ENCODE measurements around the gene TCF7L1. TPM values are rescaled to one million over a fixed set of nuclear protein-coding genes. Genes with fewer than 3 reads are reported as not detected.
A peak's percentile ranks its signal among the peaks of the same experiment; 100 is the strongest.
"Not testable (repeated sequence)": the region's sequence is repeated elsewhere in the genome, so short reads cannot be mapped to it uniquely, and the experiment has no call there.

TCF7L1 gene
- total RNA-seq, 1 donor from 2014 or later: 4.2 TPM

- DNase-seq (ENCODE audit: low read depth in 2 of 2): peak; percentile 45 to 56
Measured at GRCh38 chr2:85277416-85278158, 144.4 kb downstream of the TCF7L1 start.

- DNase-seq (ENCODE audit: low read depth in 2 of 2): no peak
Measured at GRCh38 chr2:85278361-85278760, 145.2 kb downstream of the TCF7L1 start.

GRCh38 chr2:85281553-85281952 is 148.4 kb downstream of the TCF7L1 start:
- no peak for DNase-seq (ENCODE audit: low read depth in 2 of 2)

- DNase-seq (ENCODE audit: low read depth in 2 of 2): no peak
Measured at GRCh38 chr2:85282914-85283313, 149.7 kb downstream of the TCF7L1 start.

- DNase-seq (ENCODE audit: low read depth in 2 of 2): no peak
Measured at GRCh38 chr2:85283641-85284040, 150.4 kb downstream of the TCF7L1 start.

- no peak for DNase-seq (ENCODE audit: low read depth in 2 of 2)
Measured at GRCh38 chr2:85286918-85287317, 153.7 kb downstream of the TCF7L1 start.

- no peak for DNase-seq (ENCODE audit: low read depth in 2 of 2)
Measured at GRCh38 chr2:85287721-85288120, 154.5 kb downstream of the TCF7L1 start.

- DNase-seq (ENCODE audit: low read depth in 2 of 2): no peak
Measured at GRCh38 chr2:85288244-85288725, 155.1 kb downstream of the TCF7L1 start.

- no peak for DNase-seq (ENCODE audit: low read depth in 2 of 2)
Measured at GRCh38 chr2:85291425-85292023, 158.3 kb downstream of the TCF7L1 start.

GRCh38 chr2:85302121-85302520 is 168.9 kb downstream of the TCF7L1 start:
- no peak for DNase-seq (ENCODE audit: low read depth in 2 of 2)

- DNase-seq (ENCODE audit: low read depth in 2 of 2): no peak
Measured at GRCh38 chr2:85303780-85304531, 170.8 kb downstream of the TCF7L1 start.

- DNase-seq (ENCODE audit: low read depth in 2 of 2): no peak
Measured at GRCh38 chr2:85307527-85307897, 174.3 kb downstream of the TCF7L1 start.

GRCh38 chr2:85308201-85308600 is 175.0 kb downstream of the TCF7L1 start:
- no peak for DNase-seq (ENCODE audit: low read depth in 2 of 2)

- peak in 1 of 2 donors; percentile 50 for DNase-seq (ENCODE audit: low read depth in 2 of 2)
Measured at GRCh38 chr2:85308896-85309555, 175.8 kb downstream of the TCF7L1 start.

GRCh38 chr2:85309699-85310321 is 176.6 kb downstream of the TCF7L1 start:
- no peak for DNase-seq (ENCODE audit: low read depth in 2 of 2)

- no peak for DNase-seq (ENCODE audit: low read depth in 2 of 2)
Measured at GRCh38 chr2:85310330-85310729, 177.1 kb downstream of the TCF7L1 start.

- DNase-seq (ENCODE audit: low read depth in 2 of 2): no peak
Measured at GRCh38 chr2:85312404-85312803, 179.2 kb downstream of the TCF7L1 start.

GRCh38 chr2:85314884-85315242 is 181.7 kb downstream of the TCF7L1 start:
- no peak for DNase-seq (ENCODE audit: low read depth in 2 of 2)

- not testable (repeated sequence) for DNase-seq (ENCODE audit: low read depth in 2 of 2)
Measured at GRCh38 chr2:85315921-85316320, 182.7 kb downstream of the TCF7L1 start.

GRCh38 chr2:85318222-85319074 is 185.3 kb downstream of the TCF7L1 start:
- DNase-seq (ENCODE audit: low read depth in 2 of 2): peak; percentile 30 to 56

- DNase-seq (ENCODE audit: low read depth in 2 of 2): no peak
Measured at GRCh38 chr2:85319796-85320195, 186.6 kb downstream of the TCF7L1 start.

All from dermis microvascular lymphatic vessel endothelial cell (primary cell).